Raji (cell line): ENCODE results near the gene REELD1.

Source experiments
- POLR2A ChIP-seq: IDR thresholded peaks from 2 replicates; pipeline ENCODE4 v1.6.1; 2011; ENCODE audit warnings: low read depth, low read length, control low read depth; ENCODE audit not compliant: insufficient read depth

Gene REELD1

DNA sequence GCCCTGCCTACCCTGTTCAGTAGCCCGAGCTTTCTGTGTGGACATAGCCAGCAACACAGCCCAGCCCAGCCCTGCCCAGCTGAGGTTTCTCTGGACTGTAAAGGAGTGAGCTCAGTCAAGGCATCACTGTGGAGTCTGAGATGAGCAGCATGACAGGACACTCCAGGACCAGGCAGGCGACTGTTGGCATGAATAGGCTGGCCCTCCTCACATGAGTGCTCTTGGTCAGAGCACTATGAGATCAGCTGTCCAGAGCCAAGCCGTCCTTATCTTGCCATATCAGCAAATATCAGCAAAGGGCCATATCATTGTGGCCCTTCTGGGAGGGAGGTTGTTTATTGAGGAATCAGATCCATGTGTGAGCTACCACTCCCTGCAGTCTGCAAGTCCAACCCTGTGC, 30.9 kb downstream of the REELD1 start:
- TF ChIP-seq POLR2A = no peak

DNA sequence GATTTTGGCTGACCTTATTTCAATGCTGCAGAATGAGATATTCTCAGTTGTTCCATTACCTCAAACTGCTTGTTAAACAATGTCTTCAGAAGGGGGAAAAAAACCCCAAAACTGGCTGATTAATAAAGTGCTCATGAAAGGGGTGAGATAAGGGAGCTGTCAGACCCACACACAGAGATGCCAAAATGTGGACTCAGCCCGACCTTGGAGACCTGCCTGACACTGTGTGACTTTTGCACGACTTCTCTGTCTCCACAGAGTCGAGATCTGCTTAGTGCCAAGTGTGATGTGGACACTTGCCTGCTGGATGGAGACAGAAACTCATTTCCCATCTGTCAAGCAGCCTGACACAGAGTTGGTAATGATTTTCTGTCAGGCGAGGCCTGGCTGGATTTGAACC, 31.5 kb downstream of the REELD1 start:
- TF ChIP-seq POLR2A = no peak

DNA sequence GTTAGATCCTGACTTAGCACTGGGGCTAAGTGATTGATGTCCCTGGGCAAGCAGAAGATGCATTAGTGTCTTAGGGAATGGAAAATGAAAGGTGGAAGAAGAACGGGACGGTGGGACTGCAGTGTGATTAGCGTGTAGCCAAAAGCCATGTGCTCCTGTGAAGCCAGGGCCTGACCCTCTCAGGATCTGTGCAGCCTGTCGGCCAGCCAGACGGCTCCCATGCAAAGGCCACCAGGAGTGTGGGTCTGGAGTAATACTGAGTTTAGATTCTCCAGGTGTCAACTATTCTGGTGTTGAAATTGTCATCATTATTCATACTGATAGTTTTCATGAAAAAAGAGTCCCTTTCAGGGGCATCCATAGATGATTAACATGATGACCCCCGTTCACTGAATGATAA, 32.0 kb downstream of the REELD1 start:
- no peak for TF ChIP-seq POLR2A

DNA sequence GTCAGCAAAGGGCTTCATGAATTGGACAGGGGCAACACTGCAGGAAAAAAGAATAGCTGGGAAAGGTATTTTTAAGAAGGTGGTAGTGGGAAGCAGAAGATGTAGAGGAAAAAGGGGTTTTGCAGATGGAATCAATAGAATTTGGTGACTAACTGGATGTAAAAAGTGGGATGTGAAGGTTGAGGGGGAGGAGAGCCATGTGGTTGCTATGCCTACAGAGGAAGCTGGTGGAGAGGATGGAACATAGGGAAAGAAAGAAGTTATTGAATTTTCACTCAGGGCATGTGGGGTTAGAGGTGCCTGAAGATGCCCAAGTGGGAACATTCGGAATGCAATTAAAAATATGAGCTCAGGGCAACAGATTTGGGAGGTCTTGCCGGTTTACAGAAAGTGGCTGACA, 33.0 kb downstream of the REELD1 start:
- no peak for TF ChIP-seq POLR2A

DNA sequence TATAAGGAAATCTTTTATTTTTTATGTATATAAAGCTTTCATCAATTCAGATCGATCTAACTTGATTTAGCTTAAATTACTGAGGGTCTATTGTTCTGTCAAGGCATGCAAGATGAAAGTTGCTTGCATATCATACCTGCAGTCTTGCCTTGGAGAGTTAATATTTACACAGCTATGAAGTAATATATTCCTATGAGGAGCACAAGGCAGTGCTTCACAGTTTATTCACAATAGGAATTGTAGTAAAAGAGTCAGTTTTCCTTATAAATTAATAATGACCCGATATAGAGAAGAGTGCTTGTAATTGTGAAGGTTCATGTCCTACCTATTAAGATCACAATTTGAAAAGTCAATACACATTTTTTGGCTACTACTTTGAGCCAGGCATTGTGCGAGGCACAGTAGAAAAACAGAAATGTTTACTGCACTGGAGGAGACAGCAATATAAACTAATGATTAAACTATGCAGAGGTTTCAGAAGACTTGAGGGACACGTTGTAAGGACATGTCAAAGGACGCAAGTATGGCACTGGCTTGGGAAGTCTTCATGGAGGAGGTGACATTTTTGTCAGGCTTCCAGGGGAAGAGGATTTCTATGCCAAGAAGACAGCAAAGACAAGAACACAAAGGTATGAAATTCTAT, 38.8 kb downstream of the REELD1 start:
- no peak for TF ChIP-seq POLR2A

DNA sequence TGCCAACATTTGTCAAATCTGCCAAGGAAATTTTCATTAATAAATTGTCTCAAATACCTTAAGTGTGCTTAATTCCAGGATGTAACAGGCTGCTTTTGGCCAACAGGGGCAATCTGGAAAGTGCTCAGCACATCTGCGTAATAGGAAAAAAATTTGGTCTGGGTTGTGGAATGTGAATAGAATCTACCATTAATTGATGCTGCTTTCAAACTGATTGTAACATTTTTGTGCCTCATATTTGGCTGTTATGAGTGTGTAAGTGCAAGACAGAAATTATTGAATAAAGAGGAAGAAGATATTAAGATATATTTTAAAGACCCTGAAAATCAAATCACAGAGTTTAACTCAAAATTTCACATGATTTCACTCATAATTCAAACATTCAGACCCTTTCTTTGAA, 41.1 kb downstream of the REELD1 start:
- TF ChIP-seq POLR2A = no peak

DNA sequence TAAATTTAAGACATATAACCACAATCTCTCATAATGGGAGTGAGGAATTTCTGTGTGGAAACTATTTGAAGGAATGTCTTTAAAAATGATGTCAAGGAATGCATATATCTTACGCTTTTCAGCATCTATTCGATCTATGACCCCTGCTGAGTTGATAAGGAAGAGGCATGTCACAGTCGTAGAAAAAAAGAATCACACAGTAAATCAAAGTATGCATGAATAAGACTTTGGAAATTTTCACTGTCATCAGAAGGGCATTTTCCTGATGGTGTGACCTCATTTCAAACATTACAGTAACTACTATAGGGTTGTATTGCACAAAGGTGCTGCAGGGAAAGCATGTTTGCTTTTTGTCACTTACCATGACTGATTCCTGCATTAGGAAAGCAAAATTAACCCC, 41.5 kb downstream of the REELD1 start:
- TF ChIP-seq POLR2A = no peak

DNA sequence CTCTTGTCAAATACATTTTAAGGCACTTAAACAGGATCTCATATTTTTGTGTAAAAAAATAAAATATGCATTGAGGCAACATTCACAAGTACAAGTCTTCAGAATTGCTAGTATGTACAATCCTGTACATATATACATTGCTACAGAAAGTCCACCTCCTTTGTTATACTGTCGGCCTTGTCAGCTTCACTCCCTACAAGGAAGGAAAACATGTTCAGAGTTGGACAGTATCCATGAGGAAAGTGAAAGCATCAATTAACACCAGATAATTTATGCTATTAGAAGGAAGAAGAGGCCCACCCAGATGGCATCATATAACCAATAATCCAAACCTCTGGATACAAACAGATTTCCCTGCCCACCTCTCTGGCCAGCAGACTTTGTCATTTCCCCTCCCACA, 42.0 kb downstream of the REELD1 start:
- no peak for TF ChIP-seq POLR2A

DNA sequence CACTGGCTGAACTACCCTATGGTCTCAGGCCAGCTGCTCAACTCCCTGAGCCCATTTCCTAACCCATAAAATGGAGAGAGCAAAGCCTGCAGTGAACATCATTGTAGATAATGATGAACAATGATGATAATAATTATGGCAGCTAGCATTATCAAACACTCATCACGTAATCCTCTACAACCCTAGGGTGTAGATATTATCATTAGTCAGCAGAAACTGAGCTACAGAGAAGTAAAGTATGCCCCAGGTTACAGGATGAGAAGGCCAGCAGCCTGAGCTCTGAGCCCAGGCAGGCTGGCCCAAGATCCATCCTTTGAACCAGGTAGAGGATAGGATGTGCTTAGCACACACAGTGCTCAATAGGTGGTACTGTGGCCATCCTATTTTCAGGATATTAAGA, 43.2 kb downstream of the REELD1 start:
- no peak for TF ChIP-seq POLR2A

DNA sequence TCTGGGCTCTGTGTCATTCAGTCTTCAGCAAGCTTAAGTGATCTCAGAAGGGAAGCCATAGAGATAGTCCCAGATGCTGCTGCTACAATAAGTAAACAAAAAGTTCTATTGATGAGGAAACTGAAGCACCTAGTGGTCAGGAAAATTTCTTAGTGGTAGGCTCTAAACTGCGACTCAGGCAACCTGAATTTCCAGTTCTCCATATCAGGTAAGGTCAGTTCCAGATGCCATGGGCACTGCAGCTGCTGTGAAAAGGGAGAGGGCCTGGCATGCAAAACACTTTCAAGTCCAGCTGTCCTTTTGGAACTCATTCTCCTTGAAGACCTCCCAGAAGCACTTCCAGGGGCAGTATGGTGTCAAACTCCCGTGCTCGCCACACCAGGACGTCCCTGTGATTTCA, 46.2 kb downstream of the REELD1 start:
- no peak for TF ChIP-seq POLR2A

DNA sequence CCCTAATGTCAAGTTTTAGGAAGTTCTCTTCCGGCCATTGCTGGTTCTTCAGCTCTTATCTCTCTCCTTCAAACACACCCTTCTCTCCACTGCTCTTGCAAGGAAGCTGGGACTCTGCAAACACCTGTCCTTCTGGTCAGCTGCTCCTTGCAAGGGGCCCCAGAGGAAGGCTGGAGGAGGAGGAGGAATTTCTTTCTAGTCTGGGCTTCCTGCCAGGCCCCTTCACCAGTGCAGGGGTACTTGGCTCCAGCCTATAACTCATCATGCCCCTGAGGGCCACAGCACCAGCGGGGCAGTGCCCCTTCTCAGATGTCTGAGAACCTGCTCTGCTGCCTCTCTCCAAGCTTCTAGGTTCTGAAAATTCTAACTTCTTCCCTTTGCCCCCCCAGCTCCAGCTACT, 46.7 kb downstream of the REELD1 start:
- no peak for TF ChIP-seq POLR2A

DNA sequence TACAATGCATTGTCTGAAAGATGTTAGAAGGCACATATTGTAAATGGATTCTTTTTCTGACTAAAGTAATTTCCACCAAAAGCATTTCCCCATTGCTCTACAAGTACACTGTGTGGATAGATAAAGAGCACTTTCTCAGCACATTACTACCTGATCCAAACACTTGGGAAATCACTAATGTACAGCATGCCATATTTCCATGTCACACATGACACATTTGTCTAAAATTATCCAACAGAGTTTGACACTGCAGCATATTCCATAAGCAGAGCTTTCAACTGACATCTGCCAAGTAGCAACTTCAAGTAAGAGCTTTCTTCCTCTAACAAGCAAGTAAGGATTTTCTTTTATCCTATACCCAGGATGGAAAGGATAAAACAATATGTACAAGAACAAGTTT, 49.5 kb downstream of the REELD1 start:
- no peak for TF ChIP-seq POLR2A

DNA sequence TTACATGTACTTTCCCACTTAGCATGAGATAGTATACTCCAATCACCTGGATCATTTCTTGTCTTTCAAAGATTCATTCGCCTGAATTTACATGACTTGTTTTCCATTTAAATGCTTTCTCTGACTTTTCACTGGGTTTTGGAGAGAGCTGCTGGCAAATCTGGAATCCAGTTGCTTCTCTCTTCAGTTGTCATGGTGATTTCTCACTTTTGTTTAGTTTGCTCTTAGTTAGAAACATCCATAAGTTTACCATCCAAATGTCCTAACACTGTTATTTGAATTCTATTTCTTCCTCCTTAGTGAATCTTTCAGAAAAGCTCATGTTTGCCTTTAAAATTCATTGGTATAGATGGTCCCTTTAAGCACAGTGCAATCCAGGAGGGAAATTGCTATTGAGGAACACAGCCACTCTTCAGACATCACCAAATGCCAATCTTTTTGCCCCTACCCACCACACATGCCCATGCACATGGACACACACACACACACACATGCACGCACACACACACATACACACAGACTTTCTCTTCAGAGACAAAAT, 51.7 kb downstream of the REELD1 start:
- no peak for TF ChIP-seq POLR2A

DNA sequence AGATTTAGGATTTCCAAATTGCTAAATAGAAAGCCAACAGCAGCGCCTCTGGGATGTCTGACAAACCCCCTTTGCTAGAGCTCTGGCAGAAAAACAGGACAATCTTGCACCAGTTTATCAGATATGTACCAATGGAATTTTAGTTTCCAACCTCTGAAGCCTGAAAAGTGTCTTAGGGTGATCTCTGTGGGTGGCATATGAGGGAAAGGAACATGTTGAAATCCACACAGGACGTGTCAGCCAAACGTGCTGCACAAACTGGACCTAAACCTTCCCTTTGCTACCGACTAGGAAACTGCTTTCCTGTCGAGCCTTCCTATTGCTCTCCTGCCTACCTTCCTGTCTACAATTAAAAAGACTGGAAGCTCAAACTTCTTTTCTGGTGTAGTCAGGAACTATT, 53.5 kb downstream of the REELD1 start:
- no peak for TF ChIP-seq POLR2A

DNA sequence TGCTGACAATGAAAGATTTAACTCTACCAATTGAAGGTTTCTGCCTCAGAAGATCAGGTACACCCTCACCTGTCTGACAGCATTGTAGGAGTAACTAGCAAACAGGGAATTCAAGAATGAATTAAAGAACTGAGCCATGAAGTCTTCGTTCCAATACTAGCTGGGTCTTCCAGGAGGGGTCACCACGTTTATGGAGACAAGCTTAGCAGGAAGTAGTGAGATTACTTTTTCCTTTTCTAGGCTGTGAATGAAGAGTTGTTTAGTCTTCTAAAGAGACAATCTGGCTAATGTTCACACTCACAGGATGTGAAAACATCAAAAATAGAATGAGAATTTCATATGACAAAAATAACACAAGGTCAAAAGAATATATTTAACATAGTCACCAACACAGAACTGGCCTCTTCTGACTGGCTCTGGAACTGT, 54.9 kb downstream of the REELD1 start:
- TF ChIP-seq POLR2A = no peak

DNA sequence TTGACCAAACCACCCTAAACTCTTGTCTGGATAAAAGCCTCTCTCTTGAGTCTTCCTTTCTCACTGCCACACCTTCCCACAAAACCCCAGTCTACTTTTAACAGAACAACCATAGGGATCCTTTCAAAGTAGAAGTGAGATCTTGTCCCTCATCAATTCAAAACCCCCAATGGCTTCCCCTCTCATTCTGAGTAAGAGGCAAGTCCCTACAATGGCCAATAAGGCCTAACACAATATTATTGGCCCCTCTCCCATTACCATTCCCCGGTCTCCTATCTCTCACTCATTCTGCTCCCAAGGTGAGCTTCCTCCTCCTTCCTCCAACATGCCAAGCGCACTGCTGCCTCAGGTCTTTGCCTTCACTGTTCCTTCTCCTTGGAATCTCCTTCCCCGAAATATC, 57.1 kb downstream of the REELD1 start:
- TF ChIP-seq POLR2A = no peak

DNA sequence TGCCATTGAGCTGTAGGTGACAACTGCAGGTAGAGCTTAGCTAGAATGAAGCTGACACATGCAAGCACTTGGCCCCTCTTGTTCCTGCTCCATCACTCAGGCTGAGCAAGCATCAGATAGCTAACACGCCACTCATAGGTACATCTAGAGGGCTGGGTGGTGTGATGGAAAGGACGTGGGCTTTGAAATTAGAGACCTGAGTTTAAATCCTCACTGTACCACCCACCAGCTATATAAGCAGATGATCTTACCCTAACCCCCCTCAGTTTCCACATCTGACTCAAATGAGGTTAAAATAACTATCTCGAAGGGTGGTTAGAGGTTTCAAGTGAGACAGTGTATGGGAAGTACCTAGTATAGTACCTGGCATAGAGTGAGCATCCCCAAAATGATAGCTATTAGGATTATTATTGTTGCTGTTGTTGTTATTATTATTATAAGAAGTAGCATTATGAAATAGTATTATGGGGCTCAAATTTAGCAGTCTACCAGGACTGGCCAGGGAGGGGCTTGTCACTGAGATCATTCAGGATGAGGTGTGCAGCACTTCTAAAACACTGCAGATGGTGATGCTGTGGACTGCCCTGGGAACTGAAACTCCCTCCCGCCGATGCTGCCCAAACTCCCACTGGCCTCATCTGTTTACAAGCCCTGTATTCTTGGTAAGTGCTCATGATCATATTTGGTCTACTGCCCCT, 59.0 kb downstream of the REELD1 start:
- TF ChIP-seq POLR2A = no peak
